CD8-positive, alpha-beta memory T cell (primary cell): Measurements from ENCODE around the gene TP53I13. TPM values are rescaled to one million over a fixed set of nuclear protein-coding genes. Genes with fewer than 3 reads are reported as not detected.

Experiments used
- CTCF ChIA-PET: fragments of 350-600 bp; sonication (Branson Sonifier 250); formaldehyde crosslinking; loops from one replicate; lab custom pipeline; 2021; ENCODE audit warnings: antibody characterized with exemption; lab: Charles Lee
- POLR2A ChIA-PET: fragments of 350-600 bp; sonication (Branson Sonifier 250); formaldehyde crosslinking; loops from one replicate; lab custom pipeline; 2021; ENCODE audit warnings: antibody characterized with exemption; lab: Charles Lee
- DNase-seq, 5 donors: peaks; one replicate each; pipeline versions ENCODE4 v3.0.0 to v3.0.0-alpha.2; 2020 to 2022; ENCODE audit warnings: mixed read lengths in 1 of 5
- H3K27ac ChIP-seq: one replicate; pipeline ENCODE4 v1.7.0; 2013; ENCODE audit warnings: low read depth, mild to moderate bottlenecking, low read length, moderate library complexity
- H3K27me3 ChIP-seq: 2 replicates; pipeline ENCODE4 v1.7.0; 2013; ENCODE audit warnings: low read length, mild to moderate bottlenecking; ENCODE audit not compliant: insufficient read depth, poor library complexity, severe bottlenecking
- H3K36me3 ChIP-seq: 2 replicates; pipeline ENCODE4 v1.7.0; 2013; ENCODE audit warnings: mild to moderate bottlenecking, low read length, moderate library complexity; ENCODE audit not compliant: insufficient read depth
- H3K4me1 ChIP-seq: 2 replicates; pipeline ENCODE4 v1.7.0; 2013; ENCODE audit warnings: mild to moderate bottlenecking, low read length, moderate library complexity; ENCODE audit not compliant: insufficient read depth
- H3K4me3 ChIP-seq: 2 replicates; pipeline ENCODE4 v1.7.0; 2013; ENCODE audit warnings: mild to moderate bottlenecking, low read length
- H3K9me3 ChIP-seq: 2 replicates; pipeline ENCODE4 v1.7.0; 2013; ENCODE audit warnings: mild to moderate bottlenecking, low read length
- H3K27ac Mint-ChIP-seq, 8 donors: one replicate each; pipeline ENCODE4 v1.8.0; 2020 to 2021; ENCODE audit warnings: mixed read lengths in 8 of 8, mild to moderate bottlenecking in 6 of 8, inconsistent platforms in 3 of 8, moderate library complexity in 3 of 8
- H3K27me3 Mint-ChIP-seq, 2 donors: one replicate each; pipeline ENCODE4 v1.8.0; 2020 to 2021; ENCODE audit warnings: mixed read lengths in 2 of 2, mild to moderate bottlenecking in 1 of 2, moderate library complexity in 1 of 2
- H3K36me3 Mint-ChIP-seq, 3 donors: one replicate each; pipeline ENCODE4 v1.8.0; 2020 to 2021; ENCODE audit warnings: mixed read lengths in 3 of 3, inconsistent platforms in 1 of 3, mild to moderate bottlenecking in 1 of 3
- H3K4me1 Mint-ChIP-seq, 3 donors: one replicate each; pipeline ENCODE4 v1.8.0; 2020 to 2021; ENCODE audit warnings: mixed read lengths in 3 of 3, inconsistent platforms in 1 of 3, mild to moderate bottlenecking in 1 of 3
- H3K4me3 Mint-ChIP-seq, 7 donors: one replicate each; pipeline ENCODE4 v1.8.0; 2020 to 2021; ENCODE audit warnings: mixed read lengths in 7 of 7, mild to moderate bottlenecking in 6 of 7, moderate library complexity in 4 of 7, inconsistent platforms in 2 of 7
- H3K9me3 Mint-ChIP-seq, 5 donors: one replicate each; pipeline ENCODE4 v1.8.0; 2020 to 2022; ENCODE audit warnings: mixed read lengths in 5 of 5, mild to moderate bottlenecking in 3 of 5, moderate library complexity in 2 of 5, inconsistent platforms in 1 of 5
- polyA plus RNA-seq: library from polyadenylated mRNA; unstranded; fragments of 300-500 nt; fragmentation: Illumina TruSeq; gene quantifications from one replicate; pipeline ENCODE4 v1.2.3, GENCODE V29; 2021
- total RNA-seq, 2 experiments: library from RNA; stranded (reverse); gene quantifications; one replicate each; pipeline ENCODE4 v1.2.3, GENCODE V29; 2021

TP53I13 gene
- total RNA-seq (10 to 100 TPM; 71.3 to 75.5 TPM), polyA plus RNA-seq (33.1 TPM)

DNA sequence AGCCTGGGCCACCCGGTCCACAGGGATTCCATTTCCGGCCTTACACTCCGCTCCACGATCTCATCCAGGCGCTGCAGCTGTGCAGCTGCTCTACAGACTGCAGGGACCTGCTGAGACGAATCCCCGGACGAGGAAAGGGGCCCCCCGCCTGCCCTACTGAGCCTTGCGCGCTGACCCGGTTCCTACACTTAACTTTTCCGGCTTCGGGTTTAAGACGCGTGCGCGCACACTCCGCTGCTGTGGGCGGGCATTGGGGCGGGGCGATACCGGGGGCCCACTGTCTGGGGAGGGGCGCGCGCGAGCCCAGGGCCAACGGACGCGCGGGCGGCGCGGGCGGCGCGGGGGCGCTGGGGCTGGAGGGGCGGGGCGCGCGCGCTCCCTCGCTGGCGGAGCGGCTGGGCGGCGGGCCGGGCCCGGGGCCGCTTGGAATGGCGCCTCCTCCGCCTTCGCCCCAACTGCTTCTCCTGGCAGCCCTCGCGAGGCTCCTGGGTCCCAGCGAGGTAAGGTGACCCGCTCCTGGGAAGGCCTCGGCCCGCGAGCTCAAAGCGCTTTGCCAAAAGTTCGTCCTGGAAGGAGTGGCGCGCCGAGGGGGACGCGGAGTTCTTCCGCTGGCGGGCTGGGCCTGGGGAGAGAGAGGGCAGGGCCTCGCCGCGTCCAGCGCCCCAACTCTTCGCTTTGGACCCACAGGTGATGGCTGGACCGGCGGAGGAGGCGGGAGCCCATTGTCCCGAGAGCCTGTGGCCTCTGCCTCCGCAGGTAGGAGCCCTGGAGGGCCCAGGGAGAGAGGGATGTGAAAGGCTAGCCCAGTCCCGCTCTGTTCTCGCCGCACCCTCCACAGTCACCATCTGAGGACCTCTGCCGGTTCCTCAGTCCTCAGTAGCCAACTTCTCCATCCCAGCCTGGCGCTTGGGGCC, at the start of gene TP53I13:
TP53I13 (plus strand) TSS at position 371 of the 914 bp plus-strand sequence; CDS start at position 429, 58 bp downstream.
- Histone ChIP-seq H3K9me3 (no peaks in the 10 kb centered on the region), H3K27ac (peak within 1 kb of the TSS; percentile 63), H3K4me1 (peaks cover 25% of the 10 kb centered on the region), H3K27me3 (no peaks in the 10 kb centered on the region), H3K36me3 (peaks cover 4% of the 10 kb centered on the region), H3K4me3 (peak within 1 kb of the TSS; percentile 59)
- Mint-ChIP-seq H3K27ac (peak within 1 kb of the TSS; percentile 81 to 98 (median 94)), H3K4me1 (peaks cover 31 to 45% (median 38%) of the 10 kb centered on the region in 3 donors), H3K9me3 (no peaks in the 10 kb centered on the region), H3K4me3 (peak within 1 kb of the TSS; percentile 91 to 99 (median 97)), H3K36me3 (peaks cover 0 to 20% (median 4%) of the 10 kb centered on the region in 3 donors), H3K27me3 (no peaks in the 10 kb centered on the region)
- peak; percentile 78 to 92 (median 83) for DNase-seq
- ChIA-PET POLR2A (interaction anchor here (0.8 to 2.9 kb wide), 8 partner anchors 12 to 420 kb away, joined by 3 to 18 read pairs (median 7); partner anchors contain the start of genes ANKRD13B and NUFIP2), CTCF (interaction anchor here (0.6 to 26.2 kb wide), 13 partner anchors 11 to 213 kb away, joined by 3 to 436 read pairs (median 8); partner anchors contain the start of gene ANKRD13B)

GRCh38 chr17:29524692-29525091, 43.8 kb upstream of the TP53I13 start:
- Mint-ChIP-seq H3K36me3 (peaks cover 0 to 67% (median 6%) of the 10 kb centered on the region in 3 donors), H3K27me3 (no peaks in the 10 kb centered on the region), H3K4me3 (no peak overlapping the region), H3K27ac (peak overlapping the region in 2 of 8 donors; percentile 32 to 56), H3K4me1 (no peaks in the 10 kb centered on the region), H3K9me3 (no peaks in the 10 kb centered on the region)
- Histone ChIP-seq H3K4me1 (no peaks in the 10 kb centered on the region), H3K36me3 (peaks cover 5% of the 10 kb centered on the region), H3K9me3 (no peaks in the 10 kb centered on the region), H3K27ac (no peak overlapping the region), H3K4me3 (no peak overlapping the region), H3K27me3 (no peaks in the 10 kb centered on the region)
- POLR2A ChIA-PET: no interaction called here
- CTCF ChIA-PET: interaction anchor here (1.4 kb wide), 1 partner anchor 67 kb away, joined by 3 read pairs; no protein-coding TSS in a partner anchor
- no peak for DNase-seq

- peak overlapping the region in 2 of 8 donors; percentile 54 to 57 for H3K27ac Mint-ChIP-seq
- ChIA-PET CTCF (no interaction called here), POLR2A (no interaction called here)
- H3K9me3 ChIP-seq: no peaks in the 10 kb centered on the region
- H3K27ac ChIP-seq: no peak overlapping the region
- no peaks in the 10 kb centered on the region for H3K27me3 Mint-ChIP-seq
- no peaks in the 10 kb centered on the region for H3K4me1 Mint-ChIP-seq
- H3K36me3 Mint-ChIP-seq: peaks cover 0 to 70% (median 5%) of the 10 kb centered on the region in 3 donors
- H3K9me3 Mint-ChIP-seq: no peaks in the 10 kb centered on the region
- DNase-seq: no peak
- no peaks in the 10 kb centered on the region for H3K4me1 ChIP-seq
- no peaks in the 10 kb centered on the region for H3K27me3 ChIP-seq
- no peak overlapping the region for H3K4me3 Mint-ChIP-seq
- peaks cover 9% of the 10 kb centered on the region for H3K36me3 ChIP-seq
- no peak overlapping the region for H3K4me3 ChIP-seq
Measured at GRCh38 chr17:29526322-29526721, 42.2 kb upstream of the TP53I13 start.

DNA sequence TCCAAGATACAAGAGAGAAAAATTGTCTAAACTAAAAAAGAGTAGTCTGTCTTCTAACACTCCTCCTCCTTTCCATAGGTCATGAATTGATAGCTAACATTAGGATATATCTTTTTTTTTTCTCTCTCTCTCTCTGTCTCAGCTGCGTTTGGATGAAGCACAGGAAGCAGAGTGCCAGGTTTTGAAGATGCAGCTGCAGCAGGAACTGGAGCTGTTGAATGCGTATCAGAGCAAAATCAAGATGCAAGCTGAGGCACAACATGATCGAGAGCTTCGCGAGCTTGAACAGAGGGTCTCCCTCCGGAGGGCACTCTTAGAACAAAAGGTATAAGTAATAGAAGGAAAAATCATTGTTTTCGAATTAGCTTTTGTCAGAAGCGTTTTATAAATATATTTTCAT, 34.5 kb upstream of the TP53I13 start:
- Histone ChIP-seq H3K27ac (no peak overlapping the region), H3K4me1 (no peaks in the 10 kb centered on the region), H3K9me3 (no peaks in the 10 kb centered on the region), H3K27me3 (no peaks in the 10 kb centered on the region), H3K36me3 (peaks cover 12% of the 10 kb centered on the region), H3K4me3 (no peak overlapping the region)
- H3K9me3 Mint-ChIP-seq: no peaks in the 10 kb centered on the region
- ChIA-PET CTCF (interaction anchor here (0.9 to 1.8 kb wide), 3 partner anchors 12 to 385 kb away, joined by 3 to 14 read pairs (median 4); no protein-coding TSS in a partner anchor), POLR2A (interaction anchor here (0.6 kb wide), 1 partner anchor 20 kb away, joined by 5 read pairs; no protein-coding TSS in a partner anchor)
- H3K4me3 Mint-ChIP-seq: no peak overlapping the region
- no peak for DNase-seq
- H3K36me3 Mint-ChIP-seq: peaks cover 4 to 60% (median 10%) of the 10 kb centered on the region in 3 donors
- H3K27me3 Mint-ChIP-seq: no peaks in the 10 kb centered on the region
- peak overlapping the region in 2 of 8 donors; percentile 33 to 36 for H3K27ac Mint-ChIP-seq
- no peaks in the 10 kb centered on the region for H3K4me1 Mint-ChIP-seq

DNA sequence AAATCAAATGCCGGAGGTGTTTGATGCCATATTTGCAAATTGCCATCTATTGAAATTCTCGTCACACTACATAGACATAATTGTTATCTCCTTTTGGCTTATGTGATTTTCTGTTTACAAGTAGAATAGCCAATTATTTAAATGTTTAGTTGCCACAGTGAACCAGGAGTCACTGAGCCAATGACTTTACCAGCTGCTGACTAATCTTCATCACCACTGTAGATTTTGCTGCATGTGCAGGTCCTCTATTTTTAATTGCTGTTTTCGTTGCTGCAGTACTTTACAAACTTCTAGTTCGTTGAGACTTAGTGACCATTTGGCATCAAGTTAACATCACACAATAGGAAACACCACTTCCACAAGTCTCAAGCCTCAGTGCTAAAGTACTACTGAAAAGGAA, 24.4 kb upstream of the TP53I13 start:
- Mint-ChIP-seq H3K9me3 (no peaks in the 10 kb centered on the region), H3K4me1 (peaks cover 11 to 18% (median 15%) of the 10 kb centered on the region in 3 donors), H3K27ac (no peak overlapping the region), H3K4me3 (no peak overlapping the region), H3K27me3 (no peaks in the 10 kb centered on the region), H3K36me3 (peaks cover 11 to 53% (median 12%) of the 10 kb centered on the region in 3 donors)
- POLR2A ChIA-PET: no interaction called here
- Histone ChIP-seq H3K4me1 (peaks cover 2% of the 10 kb centered on the region), H3K27ac (no peak overlapping the region), H3K36me3 (peaks cover 20% of the 10 kb centered on the region), H3K27me3 (no peaks in the 10 kb centered on the region), H3K9me3 (no peaks in the 10 kb centered on the region), H3K4me3 (no peak overlapping the region)
- DNase-seq: no peak
- CTCF ChIA-PET: no interaction called here

- H3K4me1 Mint-ChIP-seq: peaks cover 15 to 23% (median 22%) of the 10 kb centered on the region in 3 donors
- Histone ChIP-seq H3K4me1 (peaks cover 4% of the 10 kb centered on the region), H3K27ac (no peak overlapping the region), H3K9me3 (no peaks in the 10 kb centered on the region), H3K4me3 (no peak overlapping the region), H3K27me3 (no peaks in the 10 kb centered on the region), H3K36me3 (peaks cover 20% of the 10 kb centered on the region)
- no peaks in the 10 kb centered on the region for H3K27me3 Mint-ChIP-seq
- no peak overlapping the region for H3K27ac Mint-ChIP-seq
- H3K9me3 Mint-ChIP-seq: no peaks in the 10 kb centered on the region
- CTCF ChIA-PET: interaction anchor here (0.7 to 0.9 kb wide), 2 partner anchors 9 to 176 kb away, joined by 3 to 6 read pairs; no protein-coding TSS in a partner anchor
- H3K4me3 Mint-ChIP-seq: no peak overlapping the region
- no peak for DNase-seq
- H3K36me3 Mint-ChIP-seq: peaks cover 10 to 40% (median 11%) of the 10 kb centered on the region in 3 donors
- POLR2A ChIA-PET: no interaction called here
Measured at GRCh38 chr17:29546085-29546484, 22.4 kb upstream of the TP53I13 start.

- H3K4me1 Mint-ChIP-seq: peaks cover 15 to 23% (median 22%) of the 10 kb centered on the region in 3 donors
- peaks cover 20% of the 10 kb centered on the region for H3K36me3 ChIP-seq
- CTCF ChIA-PET: no interaction called here
Measured at GRCh38 chr17:29546830-29547229, 21.7 kb upstream of the TP53I13 start.

More at GRCh38 chr17:29546830-29547229, 21.7 kb upstream of the TP53I13 start:
- Histone ChIP-seq H3K27ac (no peak overlapping the region), H3K27me3 (no peaks in the 10 kb centered on the region), H3K4me3 (no peak overlapping the region), H3K4me1 (peaks cover 4% of the 10 kb centered on the region), H3K9me3 (no peaks in the 10 kb centered on the region)
- Mint-ChIP-seq H3K27me3 (no peaks in the 10 kb centered on the region), H3K27ac (peak overlapping the region in 4 of 8 donors; percentile 0 to 86 (median 61)), H3K4me3 (no peak overlapping the region), H3K9me3 (no peaks in the 10 kb centered on the region), H3K36me3 (peaks cover 10 to 40% (median 11%) of the 10 kb centered on the region in 3 donors)
- POLR2A ChIA-PET: no interaction called here
- no peak for DNase-seq
